CD4-positive, alpha-beta T cell treated with Interleukin-6 at 100 ng/mL for 8 hours (primary cell): ENCODE measurements around the gene ZNF592.
"Not testable (repeated sequence)": the region's sequence is repeated elsewhere in the genome, so short reads cannot be mapped to it uniquely, and the experiment has no call there.

Source experiments
- DNase-seq: peaks from one replicate; pipeline ENCODE4 v3.0.0-alpha.2; 2020; ENCODE audit warnings: mixed read lengths, low spot score

Gene ZNF592

GRCh38 chr15:84748274-84749110, at the start of gene ZNF592:
TSS of gene ZNF592 (plus strand) at chr15:84748592. CDS start at chr15:84782676, 34,084 bp downstream.
- DNase-seq = peak; percentile 74

DNA sequence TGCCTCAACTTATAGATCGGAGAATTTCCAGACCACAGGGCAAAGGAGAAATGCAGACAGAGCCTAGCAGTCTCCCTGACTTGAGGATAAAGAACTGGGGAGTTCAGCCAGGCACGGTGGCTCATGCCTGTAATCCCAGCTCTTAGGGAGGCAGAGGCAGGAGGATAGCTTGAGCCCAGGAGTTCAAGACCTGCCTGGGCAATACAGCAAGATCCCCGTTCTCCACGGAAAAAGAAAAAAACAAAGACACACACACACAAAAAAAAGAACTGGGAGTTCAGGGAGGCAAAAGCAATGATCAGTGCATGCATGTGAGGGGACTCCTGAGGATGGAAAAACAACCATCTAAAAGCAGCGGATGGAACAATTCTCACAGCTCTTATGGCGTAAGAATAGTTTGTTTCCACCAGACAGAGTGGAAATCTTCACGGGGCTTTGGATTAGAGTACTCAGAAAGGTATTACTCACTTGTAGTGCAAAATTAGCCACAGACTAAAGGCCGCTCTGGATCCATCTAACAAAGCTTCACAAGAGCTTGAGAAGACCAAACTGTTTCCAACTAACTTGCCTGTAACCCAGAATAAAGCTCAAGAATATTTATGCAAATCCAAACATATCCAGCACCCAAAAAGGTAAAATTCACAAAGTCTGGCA, 48.7 kb upstream of the ZNF592 start:
- no peak for DNase-seq

- DNase-seq = no peak
Measured at GRCh38 chr15:84702961-84703482, 45.4 kb upstream of the ZNF592 start.

DNA sequence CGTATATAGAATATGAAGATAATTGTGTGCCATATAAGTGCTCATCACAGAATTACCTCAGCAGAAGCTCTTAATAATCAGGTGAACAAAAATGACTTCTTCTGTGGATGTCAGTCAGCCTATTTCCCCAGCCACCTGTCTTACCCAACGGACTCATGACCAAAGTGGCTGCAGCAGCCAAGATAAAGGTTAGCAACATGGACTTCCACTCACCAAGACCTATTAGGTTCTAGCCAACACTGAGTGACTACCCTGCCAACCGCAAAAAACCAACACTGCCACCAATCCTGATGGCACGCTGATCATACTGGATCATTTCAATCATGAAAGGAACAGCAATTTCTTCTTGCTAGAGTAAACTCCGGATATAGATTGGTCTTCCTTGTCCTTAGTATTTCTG, 44.6 kb upstream of the ZNF592 start:
- no peak for DNase-seq

GRCh38 chr15:84714372-84714771, 34.0 kb upstream of the ZNF592 start:
- no peak for DNase-seq

DNA sequence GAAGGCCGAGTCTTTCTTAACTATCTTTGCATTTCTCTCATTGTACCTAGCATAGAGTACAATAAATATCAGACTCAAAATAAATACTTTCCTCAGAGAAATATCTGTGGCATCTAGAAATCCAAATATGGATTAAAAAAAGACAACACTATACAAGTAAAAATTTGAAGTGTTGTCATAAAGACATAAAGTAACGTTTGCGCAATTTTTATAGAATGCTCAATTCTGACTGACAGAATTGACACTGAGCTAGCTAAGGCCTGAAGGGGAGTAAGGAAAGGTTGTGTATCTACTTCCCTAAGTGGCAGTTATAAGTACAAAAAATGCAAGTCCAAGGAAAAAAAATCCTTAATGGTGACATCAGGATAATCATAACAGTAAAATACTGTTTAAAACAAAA, 33.6 kb upstream of the ZNF592 start:
- no peak for DNase-seq

DNA sequence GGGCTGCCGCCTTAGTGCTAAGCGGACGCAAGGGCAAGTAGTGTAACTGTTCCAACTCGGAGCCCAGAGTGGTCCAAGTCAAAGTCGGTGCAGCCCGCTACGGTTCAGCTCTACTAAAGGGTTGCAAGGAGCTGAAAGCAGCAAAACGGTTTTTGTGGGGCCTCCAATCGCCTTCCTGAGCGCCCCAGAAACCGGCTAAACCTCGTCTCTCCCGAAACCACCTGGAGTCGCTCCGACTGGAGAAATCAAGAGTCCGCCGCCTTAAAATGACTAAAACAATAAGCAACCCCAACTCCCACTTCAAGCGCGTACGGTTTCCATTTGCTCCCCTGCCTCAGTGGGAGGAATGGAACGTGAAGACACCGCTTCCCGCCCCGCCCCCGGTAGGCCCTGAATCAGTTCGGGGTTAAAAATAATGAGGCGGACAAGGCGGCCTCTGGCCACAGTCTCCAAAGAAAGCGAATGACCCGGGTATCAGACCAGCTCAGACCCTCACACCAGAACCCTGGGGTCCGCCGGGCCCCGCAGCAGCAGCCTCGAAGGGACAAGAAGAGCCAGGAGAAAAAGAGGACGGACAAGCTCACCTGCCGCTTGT, 32.9 kb upstream of the ZNF592 start:
- no peak for DNase-seq

GRCh38 chr15:84716036-84716732, 32.2 kb upstream of the ZNF592 start, which contains the start of gene SEC11A:
TSS of gene SEC11A (minus strand) at chr15:84716139. CDS start at chr15:84716075, 64 bp downstream.
- peak; percentile 91 for DNase-seq

GRCh38 chr15:84721371-84721770, 27.0 kb upstream of the ZNF592 start:
- peak; percentile 43 for DNase-seq

GRCh38 chr15:84722628-84723027, 25.8 kb upstream of the ZNF592 start:
- no peak for DNase-seq

- DNase-seq = peak; percentile 61
Measured at GRCh38 chr15:84725001-84725491, 23.3 kb upstream of the ZNF592 start.

- no peak for DNase-seq
Measured at GRCh38 chr15:84727429-84727828, 21.0 kb upstream of the ZNF592 start.

DNA sequence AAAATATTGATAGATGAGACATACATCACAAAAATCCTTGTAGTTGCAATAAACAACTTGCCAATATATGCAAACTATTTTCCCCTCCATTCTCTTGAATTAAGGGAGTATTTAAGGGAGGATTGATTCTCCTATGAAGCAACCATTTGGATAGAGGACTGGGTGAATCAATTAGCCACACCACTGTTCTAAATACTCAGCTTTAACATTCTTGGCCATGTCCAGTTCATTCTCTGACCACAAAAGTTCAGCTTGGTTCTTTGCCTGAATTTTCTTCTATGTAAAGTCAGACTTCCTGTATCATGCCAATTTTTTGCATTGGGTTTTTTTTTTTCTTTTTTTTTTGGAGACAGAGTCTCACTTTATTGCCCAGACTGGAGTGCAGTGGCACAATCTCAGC, 16.6 kb upstream of the ZNF592 start:
- DNase-seq = no peak

DNA sequence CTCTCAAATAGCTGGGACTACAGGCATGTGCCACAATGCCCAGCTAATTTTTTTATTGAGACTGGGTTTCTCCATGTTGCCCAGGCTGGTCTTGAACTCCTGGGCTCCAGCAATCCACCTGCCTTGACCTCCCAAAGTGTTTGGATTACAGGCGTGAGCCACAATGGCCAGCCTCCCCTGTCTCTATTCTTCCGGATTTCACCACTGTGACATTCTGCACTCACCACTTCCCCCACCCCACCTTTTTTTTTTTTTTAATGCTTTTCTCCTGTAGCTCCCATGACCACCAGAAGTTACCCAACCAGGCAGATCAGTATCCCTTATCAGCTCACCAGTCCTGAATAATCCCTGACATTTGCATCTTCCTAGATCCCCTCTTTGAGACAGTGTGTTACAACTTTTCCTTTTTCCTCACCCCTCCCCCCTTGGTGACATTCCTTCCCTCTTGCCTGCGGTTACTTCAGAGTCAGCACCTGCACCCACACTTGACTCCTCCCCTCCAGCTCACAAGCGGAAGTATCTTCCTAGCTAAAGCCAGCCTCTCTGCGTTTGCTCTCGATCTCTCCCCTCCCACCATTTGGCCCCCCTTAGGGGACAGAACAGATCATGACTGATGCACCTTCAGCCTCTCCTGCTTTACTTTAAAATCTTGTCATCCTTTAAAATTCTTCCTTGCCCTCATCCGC, 13.5 kb upstream of the ZNF592 start:
- DNase-seq = peak; percentile 78

GRCh38 chr15:84735480-84736061, 12.8 kb upstream of the ZNF592 start:
- DNase-seq = not testable (repeated sequence)

GRCh38 chr15:84736375-84736774, 12.0 kb upstream of the ZNF592 start:
- DNase-seq = peak; percentile 84

- no peak for DNase-seq
Measured at GRCh38 chr15:84737005-84737404, 11.4 kb upstream of the ZNF592 start.

DNA sequence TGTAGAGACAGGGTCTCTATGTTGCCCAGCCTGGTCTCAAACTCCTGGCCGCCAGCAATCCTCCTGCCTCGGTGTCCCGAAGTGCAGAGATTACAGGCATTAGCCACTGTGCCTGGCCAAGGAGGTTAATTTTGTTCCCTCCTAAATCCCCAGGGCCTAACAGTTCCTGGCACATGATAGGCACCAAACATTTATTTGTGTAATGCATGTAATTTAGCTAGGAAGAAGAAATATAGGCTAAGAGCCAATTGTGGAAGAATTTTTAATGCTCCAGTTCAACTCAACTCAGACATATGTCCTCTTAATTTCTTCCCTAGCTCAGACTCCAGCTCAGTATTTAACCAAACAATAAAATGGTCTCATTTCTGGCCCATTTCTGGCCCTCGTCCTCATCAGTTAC, 7.7 kb upstream of the ZNF592 start:
- no peak for DNase-seq

GRCh38 chr15:84741121-84741520, 7.3 kb upstream of the ZNF592 start:
- DNase-seq = no peak

GRCh38 chr15:84747416-84748273, 747 bp upstream of the ZNF592 start:
- peak; percentile 60 for DNase-seq
